HG03571 (cell line): ENCODE data around the gene PSMB9.

Experiments used
- ATAC-seq: cut with Tn5 transposase; IDR thresholded peaks from one replicate; pipeline ENCODE4 v1.9.1; 2021; ENCODE audit not compliant: unreplicated experiment

The PSMB9 gene

DNA sequence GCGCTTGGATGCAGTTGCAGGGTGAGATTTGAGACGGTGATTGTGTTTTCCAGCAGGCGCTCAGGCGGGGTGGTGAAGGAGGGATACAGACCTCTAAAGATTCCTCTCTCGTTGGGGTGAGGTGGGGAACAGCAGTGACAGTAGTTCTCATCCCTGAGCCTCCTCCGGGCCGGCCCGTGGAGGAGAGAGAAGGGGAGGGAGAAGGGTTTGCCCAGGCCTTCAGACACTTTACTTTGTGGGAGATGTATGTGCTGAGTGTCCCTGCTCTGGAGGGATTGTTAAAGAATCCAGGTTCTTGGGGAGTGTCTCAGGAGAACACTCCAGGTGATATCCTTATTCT lies 41.0 kb downstream of the PSMB9 start:
- ATAC-seq, result no peak

DNA sequence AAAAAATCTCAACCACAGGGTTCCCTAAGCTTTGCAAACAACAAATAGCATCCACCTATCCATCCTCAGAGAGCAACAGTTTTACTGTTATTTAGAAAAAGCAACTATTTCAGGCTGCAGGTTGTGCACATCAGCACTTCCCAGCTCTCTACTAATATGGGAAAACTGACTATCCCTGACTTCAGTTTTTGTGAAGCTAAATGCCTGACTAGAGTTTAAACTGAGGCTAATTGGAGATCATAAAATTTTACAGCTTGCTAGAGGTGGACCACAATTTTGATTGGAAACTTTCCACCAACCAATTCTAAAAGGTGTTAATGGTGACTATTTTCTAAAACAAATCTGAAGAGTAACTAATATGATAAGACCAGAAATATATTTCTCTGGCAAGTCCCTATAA lies 50.0 kb downstream of the PSMB9 start:
- ATAC-seq, result no peak

DNA sequence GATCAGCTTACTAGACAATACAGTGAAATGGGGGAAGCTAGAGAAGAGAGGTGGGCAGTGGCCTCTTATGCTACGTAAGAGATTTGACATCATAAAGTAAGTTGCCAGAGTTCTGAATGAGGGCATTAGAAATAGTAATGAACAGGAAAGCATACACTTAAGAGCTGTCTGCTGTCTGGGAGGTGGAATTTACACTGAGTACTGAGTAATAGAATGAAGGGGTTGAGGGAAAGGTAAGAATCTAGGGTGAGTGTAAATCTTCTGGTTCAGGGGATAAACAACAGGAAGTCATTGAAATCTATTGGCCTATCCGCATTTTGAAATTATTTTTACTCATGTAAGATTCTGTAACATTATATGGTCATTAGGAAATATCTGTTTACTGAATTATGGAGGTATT lies 51.1 kb downstream of the PSMB9 start:
- no peak for ATAC-seq

DNA sequence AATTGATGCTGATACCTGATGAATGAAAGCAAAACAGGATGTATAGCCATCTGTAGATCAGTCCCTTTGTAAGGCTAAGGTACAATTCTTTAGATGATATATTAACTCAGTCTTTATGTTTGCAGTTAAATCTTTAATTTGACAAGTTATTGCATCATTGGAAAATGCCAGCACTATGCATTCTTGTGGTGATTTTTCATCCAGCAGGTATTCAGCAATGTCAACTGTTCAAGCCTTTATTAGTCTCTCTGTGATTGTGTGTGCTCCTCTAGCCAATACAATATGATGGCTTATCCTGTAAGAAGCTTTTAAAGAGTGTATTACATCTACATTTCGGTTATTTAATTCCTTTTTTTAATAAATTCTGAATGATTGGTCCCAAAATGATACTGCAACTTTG lies 52.5 kb downstream of the PSMB9 start:
- ATAC-seq, result no peak

DNA sequence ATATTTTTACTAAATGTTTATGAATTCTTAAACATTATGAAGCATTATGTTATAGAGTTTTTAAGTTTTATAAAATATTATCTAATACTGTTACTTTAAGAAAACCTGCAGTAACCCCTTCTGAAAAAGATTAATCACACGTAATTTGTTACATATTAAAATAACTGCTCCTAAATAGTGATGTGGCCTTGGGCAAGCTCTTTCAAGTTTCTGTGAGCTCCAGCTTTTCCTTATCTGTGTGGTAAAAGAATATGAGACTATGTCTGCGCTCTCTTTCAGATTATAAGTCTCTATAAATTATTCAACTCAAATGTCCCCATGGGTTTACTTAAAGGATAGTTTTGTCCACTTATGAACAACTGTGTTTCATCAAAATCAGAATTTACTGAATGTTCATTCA lies 54.9 kb downstream of the PSMB9 start:
- ATAC-seq, result no peak
